SU-DHL-6 (cell line): Measurements from ENCODE around the gene LRRK1.

ENCODE experiments used
- CTCF ChIP-seq: fragments of 200-600 bp; sonication (generic); IDR thresholded peaks from one replicate; pipeline ENCODE4 v1.5.1; 2017; ENCODE audit warnings: antibody characterized with exemption, mild to moderate bottlenecking, low read length, moderate library complexity; ENCODE audit not compliant: insufficient read depth, poor library complexity, severe bottlenecking
- EZH2phosphoT487 ChIP-seq: fragments of 200-600 bp; sonication (generic), shearing (Covaris generic); conservative IDR thresholded peaks from 2 replicates; pipeline ENCODE4 v1.6.1; 2018; ENCODE audit warnings: mild to moderate bottlenecking, antibody characterized with exemption, low read length, moderate library complexity, mixed read lengths

GRCh38 chr15:101024073-101024695 lies 105.0 kb downstream of the LRRK1 start:
- no peak for TF ChIP-seq EZH2phosphoT487
- no peak for TF ChIP-seq CTCF
